SU-DHL-6 (cell line): ENCODE data around the gene PIP5K1B.

ENCODE experiments used
- H2AFZ ChIP-seq: fragments of 200-600 bp; sonication (generic); 2 replicates; pipeline ENCODE4 v1.6.1; 2014; ENCODE audit warnings: low read depth, mild to moderate bottlenecking, moderate library complexity, mixed read lengths, antibody characterized with exemption, low read length; ENCODE audit not compliant: severe bottlenecking
- H3F3A ChIP-seq: fragments of 200-600 bp; shearing (Covaris generic); 2 replicates; pipeline ENCODE4 v1.6.0; 2016; ENCODE audit warnings: antibody characterized with exemption, mild to moderate bottlenecking; ENCODE audit not compliant: insufficient read depth
- H3K27ac ChIP-seq: fragments of 200-600 bp; sonication (generic); 2 replicates; pipeline ENCODE4 v1.5.1; 2016; ENCODE audit warnings: low read depth, mild to moderate bottlenecking, low read length, moderate library complexity, mixed read lengths
- H3K27me3 ChIP-seq: fragments of 200-600 bp; sonication (generic), shearing (Covaris generic); 2 replicates; pipeline ENCODE4 v1.6.0; 2014; ENCODE audit warnings: mild to moderate bottlenecking, low read length
- H3K36me3 ChIP-seq: fragments of 200-600 bp; sonication (generic); 2 replicates; pipeline ENCODE4 v1.6.1; 2014; ENCODE audit warnings: mild to moderate bottlenecking, low read length, mixed read lengths
- H3K4me2 ChIP-seq: fragments of 300-600, 200-600 bp; shearing (Covaris generic), sonication (generic); 2 replicates; pipeline ENCODE4 v1.6.0; 2014; ENCODE audit warnings: low read length, low read depth, mild to moderate bottlenecking; ENCODE audit not compliant: poor library complexity, severe bottlenecking
- H3K4me3 ChIP-seq: fragments of 200-600 bp; sonication (generic); 2 replicates; pipeline ENCODE4 v1.5.1; 2014; ENCODE audit warnings: antibody characterized with exemption, low read length, mild to moderate bottlenecking, mixed read lengths; ENCODE audit not compliant: insufficient read depth, poor library complexity, severe bottlenecking
- H3K79me2 ChIP-seq: fragments of 200-600 bp; sonication (generic); 2 replicates; pipeline ENCODE4 v1.6.1; 2014; ENCODE audit warnings: mild to moderate bottlenecking, low read length, moderate library complexity; ENCODE audit not compliant: insufficient read depth
- H3K9ac ChIP-seq: fragments of 200-600 bp; sonication (generic); 2 replicates; pipeline ENCODE4 v1.7.0; 2014; ENCODE audit warnings: mild to moderate bottlenecking, low read length
- H3K9me2 ChIP-seq: fragments of 200-600 bp; sonication (generic); replicated peaks from 2 replicates; pipeline ENCODE4 v1.6.1; 2014; ENCODE audit warnings: low read length; ENCODE audit not compliant: insufficient read depth
- H3K9me3 ChIP-seq: fragments of 200-600 bp; sonication (generic); 2 replicates; pipeline ENCODE4 v1.6.1; 2014; ENCODE audit warnings: low read length, mixed read lengths; ENCODE audit not compliant: insufficient read depth
- H4K20me1 ChIP-seq: fragments of 200-600 bp; sonication (generic); 2 replicates; pipeline ENCODE4 v1.6.1; 2014; ENCODE audit warnings: low read depth, mild to moderate bottlenecking, antibody characterized with exemption, low read length, moderate library complexity, mixed read lengths
- CTCF ChIP-seq: fragments of 200-600 bp; sonication (generic); IDR thresholded peaks from one replicate; pipeline ENCODE4 v1.5.1; 2017; ENCODE audit warnings: antibody characterized with exemption, mild to moderate bottlenecking, low read length, moderate library complexity; ENCODE audit not compliant: insufficient read depth, poor library complexity, severe bottlenecking
- EZH2phosphoT487 ChIP-seq: fragments of 200-600 bp; sonication (generic), shearing (Covaris generic); conservative IDR thresholded peaks from 2 replicates; pipeline ENCODE4 v1.6.1; 2018; ENCODE audit warnings: mild to moderate bottlenecking, antibody characterized with exemption, low read length, moderate library complexity, mixed read lengths

Gene PIP5K1B

GRCh38 chr9:68876273-68876672 is 171.2 kb downstream of the PIP5K1B start:
- Histone ChIP-seq H3K4me3 (no peak overlapping the region), H2AFZ (no peak overlapping the region), H3K79me2 (no peaks in the 10 kb centered on the region), H3K36me3 (no peaks in the 10 kb centered on the region), H3K9me2 (no peaks in the 10 kb centered on the region), H3K27ac (no peak overlapping the region), H3K27me3 (no peaks in the 10 kb centered on the region), H4K20me1 (no peaks in the 10 kb centered on the region), H3K9ac (no peak overlapping the region), H3K4me2 (no peak overlapping the region), H3F3A (no peaks in the 10 kb centered on the region), H3K9me3 (no peaks in the 10 kb centered on the region)
- TF ChIP-seq CTCF: no peak
- no peak for TF ChIP-seq EZH2phosphoT487

GRCh38 chr9:68876681-68877080 is 171.6 kb downstream of the PIP5K1B start:
- TF ChIP-seq CTCF: no peak
- no peak for TF ChIP-seq EZH2phosphoT487
- no peaks in the 10 kb centered on the region for H3K36me3 ChIP-seq
- H2AFZ ChIP-seq: no peak overlapping the region
- no peak overlapping the region for H3K27ac ChIP-seq
- H3K79me2 ChIP-seq: no peaks in the 10 kb centered on the region
- H3K9me3 ChIP-seq: no peaks in the 10 kb centered on the region
- no peaks in the 10 kb centered on the region for H4K20me1 ChIP-seq
- H3K27me3 ChIP-seq: no peaks in the 10 kb centered on the region
- H3K9ac ChIP-seq: no peak overlapping the region
- H3K4me3 ChIP-seq: no peak overlapping the region
- H3F3A ChIP-seq: no peaks in the 10 kb centered on the region
- H3K4me2 ChIP-seq: no peak overlapping the region
- H3K9me2 ChIP-seq: no peaks in the 10 kb centered on the region

- Histone ChIP-seq H3K9me3 (no peaks in the 10 kb centered on the region), H3K4me3 (no peak overlapping the region), H3K27ac (no peak overlapping the region), H3K27me3 (no peaks in the 10 kb centered on the region), H4K20me1 (no peaks in the 10 kb centered on the region), H3F3A (no peaks in the 10 kb centered on the region), H2AFZ (no peak overlapping the region), H3K79me2 (no peaks in the 10 kb centered on the region), H3K9me2 (no peaks in the 10 kb centered on the region), H3K9ac (no peak overlapping the region), H3K36me3 (no peaks in the 10 kb centered on the region), H3K4me2 (no peak overlapping the region)
- TF ChIP-seq CTCF (no peak), EZH2phosphoT487 (no peak)
Observed at GRCh38 chr9:68877219-68877618, 172.2 kb downstream of the PIP5K1B start.
